ENCODE results near the gene OTOF. TPM values are rescaled to one million over a fixed set of nuclear protein-coding genes. Genes with fewer than 3 reads are reported as not detected.

The OTOF gene
- total RNA-seq, 1 donor from 2014 or later = not detected

GRCh38 chr2:26407526-26407925, 70.4 kb downstream of the OTOF start:
- no peak for TF ChIP-seq CTCF (IDR thresholded peaks at IDR 0.05; ENCODE audit: borderline replicate concordance)
- Histone ChIP-seq H3K27me3 (ENCODE audit: low read depth) (peaks cover 16% of the 10 kb centered on the region), H3K27ac (replicated peaks) (no peak overlapping the region), H3K4me1 (no peaks in the 10 kb centered on the region), H3K36me3 (no peaks in the 10 kb centered on the region), H3K4me3 (no peak overlapping the region), H3K9me3 (replicated peaks) (no peaks in the 10 kb centered on the region)
- no peak for DNase-seq
- intact Hi-C loops (cut with micrococcal nuclease) = no loop called here

Other genes starting within 250 kb of the OTOF start
- 523 TPM for gene HADHA, start 233.5 kb downstream of the OTOF start, total RNA-seq
- 1,332 TPM for gene HADHB, start 233.2 kb downstream of the OTOF start, total RNA-seq
- 10.8 TPM for gene SELENOI, start 132.0 kb downstream of the OTOF start, total RNA-seq
- not detected for gene ADGRF3, start 131.3 kb downstream of the OTOF start, total RNA-seq
- not detected for gene DRC1, start 76.2 kb downstream of the OTOF start, total RNA-seq
- gene CIB4, start 163.2 kb upstream of the OTOF start, total RNA-seq = not detected
- 3.2 TPM for gene KCNK3, start 214.6 kb upstream of the OTOF start, total RNA-seq

Measured in left ventricle myocardium inferior (tissue), 1 donor.